Fibroblast of skin of left quadriceps (primary cell): Measurements from ENCODE around the gene WNK1.

Source experiments
- DNase-seq, 2 experiments: peaks; one replicate each; pipeline ENCODE4 v3.0.0-alpha.2; 2013; ENCODE audit warnings: low read depth in 2 of 2

WNK1 gene

DNA sequence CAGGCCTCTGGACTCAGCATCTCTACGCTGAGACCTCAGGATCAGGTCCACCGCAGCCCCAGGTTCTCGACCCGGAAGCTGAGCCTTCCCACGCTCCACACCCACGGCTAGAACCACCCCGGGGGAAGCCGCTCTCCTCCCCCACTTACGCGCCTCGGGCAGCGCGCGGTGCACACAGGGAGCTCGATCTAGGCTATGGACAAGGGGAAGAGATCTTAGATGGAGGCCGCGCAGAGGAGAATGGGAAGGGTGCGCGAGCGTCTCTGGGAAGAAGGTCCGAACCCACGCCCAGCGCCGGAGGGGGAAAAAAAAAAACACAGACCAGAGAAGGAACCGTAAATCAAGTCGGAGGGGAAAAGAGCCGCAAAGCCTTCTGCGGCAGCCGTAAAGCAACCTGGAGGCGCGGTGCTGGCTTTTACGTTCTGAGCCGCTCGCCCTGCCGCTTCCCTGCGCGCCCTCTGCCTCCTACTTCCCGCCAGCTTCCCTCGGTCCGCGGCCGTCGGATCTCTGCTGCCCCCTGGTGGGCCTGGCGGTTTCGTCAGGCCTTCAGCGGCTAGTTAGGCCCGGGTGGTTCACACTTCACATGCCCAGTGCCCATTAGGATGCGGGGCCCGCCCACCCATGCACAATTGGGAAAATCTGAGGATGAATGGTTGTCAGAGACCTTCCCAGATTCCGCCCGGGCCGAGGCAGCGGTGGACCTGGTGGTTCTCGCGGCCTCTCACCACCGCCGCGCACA, 197.2 kb downstream of the WNK1 start, which contains the start of gene RAD52:
Gene RAD52 (minus strand): TSS at position 242 of the 739 bp plus-strand sequence. CDS start 16,636 bp downstream, outside the sequence.
- DNase-seq, result peak; percentile 98

DNA sequence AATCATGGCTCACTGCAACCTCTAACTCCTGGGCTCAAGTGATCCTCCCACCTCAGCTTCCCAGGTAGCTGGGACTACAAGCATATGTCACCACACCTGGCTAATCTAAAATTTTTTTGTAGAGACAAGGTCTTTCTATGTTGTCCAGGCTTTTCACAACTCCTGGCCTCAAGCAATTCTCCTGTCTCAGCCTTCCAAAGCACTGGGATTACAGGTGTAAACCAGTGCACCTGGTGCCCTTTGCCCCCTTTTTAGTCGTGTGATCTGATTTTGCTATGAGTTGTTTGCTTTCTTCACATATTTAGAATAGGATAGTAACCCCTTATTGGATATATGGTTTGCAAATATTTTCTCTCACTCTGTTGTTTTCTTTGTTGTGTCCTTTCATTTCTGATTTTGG, 198.8 kb downstream of the WNK1 start:
- no peak for DNase-seq

DNA sequence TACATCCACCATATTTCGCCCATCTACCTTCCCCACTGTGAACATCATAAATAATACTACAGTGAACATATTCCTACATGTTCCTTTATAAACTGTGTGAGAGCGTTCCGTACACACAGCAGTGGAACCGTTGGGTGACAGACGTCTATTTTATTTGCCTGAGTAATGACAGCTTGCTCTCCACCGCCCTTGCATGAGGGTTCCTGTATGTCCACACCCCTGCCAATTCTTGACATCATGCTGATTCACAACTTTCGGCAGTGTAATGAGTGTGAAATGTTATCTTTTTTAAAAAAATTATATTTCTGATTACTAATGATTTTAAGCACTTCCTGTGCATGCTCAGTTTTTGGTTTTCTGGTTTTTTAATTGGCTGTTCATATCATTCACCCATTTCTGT, 201.4 kb downstream of the WNK1 start:
- peak; percentile 18 to 28 for DNase-seq

DNA sequence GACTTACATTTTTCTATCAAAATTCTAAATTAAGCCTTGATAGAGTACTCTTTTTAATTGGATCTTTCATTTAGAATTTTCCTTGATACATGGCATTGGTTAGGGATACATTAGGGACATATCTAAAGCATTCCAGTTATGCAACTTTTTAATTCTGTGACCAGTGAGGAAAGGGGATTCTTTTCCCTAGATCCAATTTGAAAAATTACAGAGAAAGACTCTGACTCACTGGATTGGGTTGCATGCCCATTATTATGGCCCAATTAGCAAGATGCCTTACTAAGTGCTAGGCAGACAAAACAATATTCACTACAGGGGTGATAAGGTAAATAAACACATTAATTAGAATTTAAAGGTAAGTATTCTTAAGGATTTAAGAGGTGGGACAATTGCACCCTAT, 202.4 kb downstream of the WNK1 start:
- peak in 1 of 2 experiments; percentile 4 for DNase-seq

DNA sequence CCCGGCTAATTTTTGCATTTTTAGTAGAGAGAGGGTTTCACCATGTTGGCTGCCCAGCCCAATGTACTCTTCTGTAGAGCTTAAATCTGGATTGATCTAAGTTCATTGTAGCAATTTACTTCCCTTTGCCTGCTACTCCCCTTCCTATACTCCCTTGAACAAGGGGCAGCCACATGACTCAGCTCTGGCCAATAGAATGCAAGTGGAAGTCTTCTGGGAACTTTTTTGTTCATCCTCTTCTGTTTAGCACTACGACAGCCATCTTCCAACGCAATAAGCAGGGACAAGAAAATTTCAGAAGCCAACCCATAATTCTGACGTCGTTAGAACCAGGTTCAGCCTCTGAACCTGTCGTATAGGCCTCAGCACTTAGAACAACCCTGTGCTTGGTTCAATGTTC, 203.6 kb downstream of the WNK1 start:
- DNase-seq, result no peak

DNA sequence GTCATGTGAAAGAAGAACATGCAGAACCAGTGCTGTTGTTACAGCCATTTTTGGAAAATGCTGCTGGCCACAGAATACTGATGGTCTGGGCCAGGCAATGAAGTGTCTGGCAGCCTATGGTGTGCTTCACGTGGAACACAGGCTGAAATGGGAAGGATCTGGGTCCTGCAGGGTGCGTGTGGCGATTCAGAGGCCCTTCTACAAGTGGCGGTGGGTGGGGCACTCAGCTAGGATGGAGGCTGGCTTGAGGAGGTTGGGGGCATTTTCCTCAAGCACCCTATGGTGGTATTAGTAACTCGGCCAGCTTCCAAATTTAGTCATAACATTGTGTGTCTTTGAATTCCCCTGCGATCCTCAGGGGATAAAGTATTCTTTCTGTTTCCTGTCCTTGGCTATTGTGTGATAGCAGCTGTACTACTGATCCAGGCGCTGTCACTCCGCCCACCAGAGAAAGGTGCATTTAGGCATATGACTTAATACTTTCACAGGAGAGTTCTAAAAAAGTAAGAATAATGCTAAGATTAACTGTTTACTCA, 206.3 kb downstream of the WNK1 start:
- no peak for DNase-seq
